ENCODE data around the gene NAP1L5.

The NAP1L5 gene

GRCh38 chr4:88659055-88659889 is 38.4 kb downstream of the NAP1L5 start:
- DNase-seq, result peak; percentile 30 to 55

- no peak for DNase-seq
Observed at GRCh38 chr4:88655226-88655625, 42.4 kb downstream of the NAP1L5 start.

- no peak for DNase-seq
Observed at GRCh38 chr4:88653371-88653946, 44.2 kb downstream of the NAP1L5 start.

- DNase-seq, result no peak
Observed at GRCh38 chr4:88649716-88650115, 47.9 kb downstream of the NAP1L5 start.

- DNase-seq, result no peak
Observed at GRCh38 chr4:88646528-88647280, 50.9 kb downstream of the NAP1L5 start.

GRCh38 chr4:88645994-88646393 is 51.6 kb downstream of the NAP1L5 start:
- DNase-seq, result no peak
